Kidney epithelial cell (primary cell): ENCODE measurements around the gene SMTNL1. TPM values are rescaled to one million over a fixed set of nuclear protein-coding genes. Genes with fewer than 3 reads are reported as not detected.

Source experiments
- DNase-seq: peaks from one replicate; pipeline ENCODE4 v3.0.0-alpha.2; 2010; ENCODE audit warnings: low read depth
- H3K27me3 ChIP-seq: 2 replicates; pipeline ENCODE4 v1.6.0; 2011; ENCODE audit warnings: low read length; ENCODE audit not compliant: control insufficient read depth, insufficient read depth
- H3K36me3 ChIP-seq: 2 replicates; pipeline ENCODE4 v1.5.1; 2011; ENCODE audit warnings: low read length; ENCODE audit not compliant: control insufficient read depth, insufficient read depth
- H3K4me3 ChIP-seq: 2 replicates; pipeline ENCODE4 v1.5.1; 2011; ENCODE audit warnings: low read depth, mild to moderate bottlenecking, control low read depth, low read length
- total RNA-seq: library from RNA; depleted of rRNA; stranded (reverse); fragments of >200 nt; gene quantifications from 2 replicates; pipeline ENCODE4 v1.2.3, GENCODE V29; 2015
- TF ChIP-seq, protein P1 (sequence below): IDR thresholded peaks from 2 replicates; pipeline ENCODE4 v1.5.1; 2011; ENCODE audit warnings: mild to moderate bottlenecking, moderate library complexity, low read length, control low read depth, inconsistent platforms; ENCODE audit not compliant: insufficient read depth, poor library complexity, severe bottlenecking

Gene SMTNL1
- total RNA-seq, 1 donor from 2014 or later, result not detected

DNA sequence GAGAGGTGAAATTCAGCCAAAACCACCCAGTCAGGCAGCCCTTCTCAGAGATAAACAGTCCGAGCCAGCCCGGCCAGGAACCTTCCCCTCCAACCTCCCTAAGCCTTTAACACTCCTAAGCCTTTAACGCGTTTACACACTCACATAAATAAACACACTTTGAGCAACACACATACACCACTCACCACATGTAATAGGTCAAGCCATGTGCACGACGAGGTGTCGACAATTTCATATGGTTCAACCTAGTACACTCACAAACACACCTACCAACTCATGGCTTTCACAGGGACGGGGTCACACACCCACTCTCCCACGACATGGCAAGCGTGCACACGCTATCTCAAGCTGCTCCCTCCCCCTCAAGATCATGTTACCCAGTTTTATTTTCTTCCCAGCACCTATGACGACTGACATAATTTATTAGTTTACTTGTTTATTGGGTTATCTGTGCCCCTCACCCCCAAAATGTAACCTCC is 37.4 kb upstream of the SMTNL1 start:
- TF ChIP-seq, protein P1, sequence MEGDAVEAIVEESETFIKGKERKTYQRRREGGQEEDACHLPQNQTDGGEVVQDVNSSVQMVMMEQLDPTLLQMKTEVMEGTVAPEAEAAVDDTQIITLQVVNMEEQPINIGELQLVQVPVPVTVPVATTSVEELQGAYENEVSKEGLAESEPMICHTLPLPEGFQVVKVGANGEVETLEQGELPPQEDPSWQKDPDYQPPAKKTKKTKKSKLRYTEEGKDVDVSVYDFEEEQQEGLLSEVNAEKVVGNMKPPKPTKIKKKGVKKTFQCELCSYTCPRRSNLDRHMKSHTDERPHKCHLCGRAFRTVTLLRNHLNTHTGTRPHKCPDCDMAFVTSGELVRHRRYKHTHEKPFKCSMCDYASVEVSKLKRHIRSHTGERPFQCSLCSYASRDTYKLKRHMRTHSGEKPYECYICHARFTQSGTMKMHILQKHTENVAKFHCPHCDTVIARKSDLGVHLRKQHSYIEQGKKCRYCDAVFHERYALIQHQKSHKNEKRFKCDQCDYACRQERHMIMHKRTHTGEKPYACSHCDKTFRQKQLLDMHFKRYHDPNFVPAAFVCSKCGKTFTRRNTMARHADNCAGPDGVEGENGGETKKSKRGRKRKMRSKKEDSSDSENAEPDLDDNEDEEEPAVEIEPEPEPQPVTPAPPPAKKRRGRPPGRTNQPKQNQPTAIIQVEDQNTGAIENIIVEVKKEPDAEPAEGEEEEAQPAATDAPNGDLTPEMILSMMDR, result no peak
- no peak overlapping the region for H3K4me3 ChIP-seq
- H3K27me3 ChIP-seq, result no peaks in the 10 kb centered on the region
- DNase-seq, result no peak
- H3K36me3 ChIP-seq, result no peaks in the 10 kb centered on the region

DNA sequence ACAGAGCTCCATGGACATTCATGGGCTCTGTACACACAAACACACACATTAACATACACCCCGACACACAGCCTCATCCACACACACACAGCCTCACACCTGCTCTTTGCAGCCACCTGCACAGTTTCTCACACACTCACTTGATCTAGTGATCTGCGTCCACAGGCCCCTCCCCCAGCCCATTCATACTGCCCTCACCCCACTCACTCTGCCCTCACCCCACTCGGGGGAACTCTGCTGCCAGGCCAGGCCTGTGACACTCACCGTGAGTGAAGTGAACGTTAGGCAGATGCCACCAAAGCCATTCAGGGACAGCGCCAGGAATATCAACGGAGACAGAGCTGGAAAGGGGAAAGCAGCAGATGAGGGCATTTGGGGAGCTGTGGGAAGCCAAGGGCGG is 36.9 kb upstream of the SMTNL1 start:
- DNase-seq, result no peak
- TF ChIP-seq, protein P1, result no peak
- no peak overlapping the region for H3K4me3 ChIP-seq

DNA sequence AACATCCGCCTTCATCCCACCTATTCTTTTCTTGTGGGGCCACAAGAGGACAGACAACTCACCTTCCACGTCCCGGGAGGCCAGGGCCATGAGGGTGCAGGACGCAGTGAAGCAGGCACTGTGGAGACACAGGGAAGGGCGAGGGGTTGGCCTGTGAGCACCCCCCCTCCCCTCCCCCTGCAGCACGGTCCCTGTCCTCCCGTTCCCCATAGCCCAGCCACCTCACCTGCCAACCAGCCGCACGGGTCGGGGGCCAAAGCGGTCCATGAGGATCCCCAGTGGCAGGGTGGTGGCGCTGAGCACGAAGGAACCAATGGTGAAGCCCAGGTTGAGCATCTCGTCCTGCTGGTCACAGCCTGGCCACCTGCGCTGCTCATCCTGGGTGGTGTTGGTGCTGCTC is 36.5 kb upstream of the SMTNL1 start:
- H3K36me3 ChIP-seq, result no peaks in the 10 kb centered on the region
- no peak for DNase-seq
- H3K4me3 ChIP-seq, result no peak overlapping the region
- no peaks in the 10 kb centered on the region for H3K27me3 ChIP-seq
- TF ChIP-seq, protein P1, result no peak

More for the DNA sequence above, 36.9 kb upstream of the SMTNL1 start:
- Histone ChIP-seq H3K27me3 (no peaks in the 10 kb centered on the region), H3K36me3 (no peaks in the 10 kb centered on the region)

DNA sequence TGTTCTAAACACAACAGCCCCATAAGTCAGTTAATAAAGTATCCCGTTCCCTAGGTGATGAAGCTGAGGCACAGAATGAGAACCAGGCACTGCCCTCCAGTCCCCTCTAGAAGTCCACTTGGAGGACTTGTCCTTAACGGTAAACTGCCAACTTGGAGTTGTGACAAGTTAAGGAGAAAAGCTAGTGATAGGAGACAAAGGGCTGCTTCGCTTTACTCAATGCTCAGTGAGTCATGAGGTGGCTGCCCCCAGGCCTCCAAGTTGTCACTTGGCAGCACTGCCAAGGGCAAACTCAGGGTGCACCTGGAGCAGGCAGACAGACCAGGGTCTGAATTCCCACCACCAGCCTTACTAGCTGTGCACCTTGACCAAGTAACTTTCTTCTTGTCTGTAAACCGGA is 35.4 kb upstream of the SMTNL1 start:
- no peaks in the 10 kb centered on the region for H3K36me3 ChIP-seq
- no peaks in the 10 kb centered on the region for H3K27me3 ChIP-seq
- TF ChIP-seq, protein P1, result no peak
- no peak for DNase-seq
- H3K4me3 ChIP-seq, result no peak overlapping the region

DNA sequence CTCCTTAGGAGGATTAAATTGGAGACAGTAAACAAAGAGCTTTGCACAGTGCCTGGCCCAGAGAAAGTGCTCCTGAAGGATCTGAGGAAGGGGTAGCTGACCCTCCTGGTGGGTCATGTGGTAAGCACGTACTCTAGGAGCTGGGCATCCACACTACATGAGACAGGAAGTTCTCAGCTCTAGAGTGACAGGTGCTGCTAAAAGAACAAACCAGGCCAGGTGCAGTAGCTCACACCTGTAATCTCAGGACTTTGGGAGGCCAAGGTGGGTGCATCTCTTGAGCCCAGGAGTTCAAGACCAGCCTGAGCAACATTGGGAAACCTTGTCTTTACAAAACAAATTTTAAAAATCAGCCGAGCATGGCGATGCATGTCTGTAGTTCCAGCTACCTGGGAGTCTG is 35.0 kb upstream of the SMTNL1 start:
- H3K36me3 ChIP-seq, result no peaks in the 10 kb centered on the region
- DNase-seq, result no peak
- H3K27me3 ChIP-seq, result no peaks in the 10 kb centered on the region
- TF ChIP-seq, protein P1, result no peak
- no peak overlapping the region for H3K4me3 ChIP-seq

DNA sequence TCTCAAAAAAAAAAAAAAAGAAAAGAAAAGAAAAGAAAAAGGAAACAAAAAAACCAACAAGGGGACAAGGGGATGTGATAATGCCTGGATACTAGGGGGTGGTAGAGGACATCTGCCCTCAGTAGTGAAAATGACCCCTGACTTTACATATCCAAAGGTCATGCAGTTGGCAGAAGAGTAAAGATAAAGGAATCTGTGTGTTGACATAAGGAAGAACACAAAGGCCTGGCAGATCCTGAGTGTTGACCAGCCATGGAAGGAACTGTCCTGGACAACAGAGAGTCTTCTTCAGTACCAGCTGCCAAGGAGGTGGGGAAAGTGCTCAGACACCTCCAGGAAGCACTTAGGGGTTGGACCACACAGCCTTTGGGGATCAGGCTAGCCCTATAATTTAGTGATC is 34.5 kb upstream of the SMTNL1 start:
- TF ChIP-seq, protein P1, result no peak
- H3K4me3 ChIP-seq, result no peak overlapping the region
- H3K27me3 ChIP-seq, result no peaks in the 10 kb centered on the region
- no peaks in the 10 kb centered on the region for H3K36me3 ChIP-seq
- DNase-seq, result no peak
